Esophagus squamous epithelium (tissue), 5 donors: ENCODE results near the gene MYPN. TPM values are rescaled to one million over a fixed set of nuclear protein-coding genes. Genes with fewer than 3 reads are reported as not detected.

Source experiments
- DNase-seq: peaks from one replicate; lab custom pipeline; 2025; lab: John Stamatoyannopoulos, UW
- H3K27ac ChIP-seq, 4 donors: fragments of 200-600 bp; sonication (generic); one replicate each; pipeline ENCODE4 v1.5.1; 2016 to 2019; ENCODE audit warnings: mild to moderate bottlenecking in 1 of 4
- H3K27me3 ChIP-seq, 4 donors: fragments of 200-600 bp; sonication (generic); 1 replicate in 3 of 4; 2 replicates in 1 of 4; pipeline versions ENCODE4 v1.5.1 to v1.6.0; 2017 to 2021; ENCODE audit warnings: antibody characterized with exemption in 1 of 4
- H3K36me3 ChIP-seq, 3 donors: fragments of 200-600 bp; sonication (generic); one replicate each; pipeline ENCODE4 v1.5.1; 2016 to 2019
- H3K4me1 ChIP-seq, 3 donors: fragments of 200-600 bp; sonication (generic); one replicate each; pipeline ENCODE4 v1.5.1; 2017 to 2019
- H3K4me3 ChIP-seq, 4 donors: fragments of 200-600 bp; sonication (generic); 1 replicate in 3 of 4; 2 replicates in 1 of 4; pipeline ENCODE4 v1.5.1; 2016 to 2019; ENCODE audit warnings: mild to moderate bottlenecking in 2 of 4, moderate library complexity in 1 of 4
- H3K9me3 ChIP-seq, 3 donors: fragments of 200-600 bp; sonication (generic); one replicate each; pipeline ENCODE4 v1.5.1; 2016 to 2019
- CTCF ChIP-seq, 6 experiments: fragments of 450-650 bp in 4 of 6; fragments of 200-600 bp in 2 of 6; sonication (generic) in 2 of 6; IDR thresholded peaks; one replicate each; pipeline ENCODE4 v1.5.1; 2016 to 2019; ENCODE audit warnings: antibody characterized with exemption in 6 of 6, mild to moderate bottlenecking in 4 of 6, moderate library complexity in 4 of 6
- POLR2A ChIP-seq, 4 donors: fragments of 450-650 bp; IDR thresholded peaks; one replicate each; pipeline ENCODE4 v1.6.1; 2017; ENCODE audit warnings: antibody characterized with exemption in 4 of 4, mild to moderate bottlenecking in 4 of 4, moderate library complexity in 3 of 4
- WGBS, 2 donors: methylation state at CpG; one replicate each; pipeline ENCODE4 v1.1.5; 2018; 5-methylcytosine and 5-hydroxymethylcytosine counted together
- intact Hi-C: fragments of 100-400 bp; cut with DNase I; formaldehyde crosslinking; loops from one replicate; pipeline ENCODE4 v1.15.0; 2022
- total RNA-seq, 4 donors: library from RNA; depleted of rRNA; stranded (reverse); fragments of >200 nt; gene quantifications; one replicate each; pipeline ENCODE4 v1.1.0, GENCODE V29; 2016
- donor health status: DM: yes; HTN: yes; CAD: no.

The MYPN gene
- total RNA-seq, 4 donors from 2014 or later: not detected

DNA sequence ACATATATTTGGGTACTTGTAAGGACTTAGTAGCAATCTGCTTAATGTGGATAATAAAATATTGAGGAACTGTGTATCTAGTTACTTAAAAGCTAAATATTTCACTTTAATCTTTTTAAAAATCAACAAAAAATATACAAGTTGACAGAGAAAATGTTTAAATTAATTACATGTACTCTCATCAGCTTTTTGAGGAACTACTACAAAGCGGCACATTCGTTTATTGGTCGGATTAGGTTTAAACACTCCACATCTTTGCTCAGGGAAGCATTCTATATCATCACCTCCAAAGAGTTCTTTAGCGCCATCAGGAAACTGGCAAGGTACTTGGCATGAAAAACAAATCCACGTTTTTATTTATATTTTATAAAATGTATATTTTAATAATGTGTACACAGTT is 121.0 kb downstream of the MYPN start:
- Histone ChIP-seq H3K4me3 (no peak overlapping the region), H3K36me3 (no peaks in the 10 kb centered on the region), H3K9me3 (no peaks in the 10 kb centered on the region), H3K27me3 (peaks cover 0 to 27% (median 0%) of the 10 kb centered on the region in 4 donors), H3K4me1 (peaks cover 0 to 15% (median 3%) of the 10 kb centered on the region in 3 donors), H3K27ac (no peak overlapping the region)
- WGBS, 2 donors: 76 to 78% methylated on average over 5 of the region's 5 CpGs
- no peak for TF ChIP-seq POLR2A (IDR thresholded peaks at IDR 0.05)
- TF ChIP-seq CTCF (IDR thresholded peaks at IDR 0.05): no peak
- no peak for DNase-seq
- intact Hi-C loops: no loop called here

DNA sequence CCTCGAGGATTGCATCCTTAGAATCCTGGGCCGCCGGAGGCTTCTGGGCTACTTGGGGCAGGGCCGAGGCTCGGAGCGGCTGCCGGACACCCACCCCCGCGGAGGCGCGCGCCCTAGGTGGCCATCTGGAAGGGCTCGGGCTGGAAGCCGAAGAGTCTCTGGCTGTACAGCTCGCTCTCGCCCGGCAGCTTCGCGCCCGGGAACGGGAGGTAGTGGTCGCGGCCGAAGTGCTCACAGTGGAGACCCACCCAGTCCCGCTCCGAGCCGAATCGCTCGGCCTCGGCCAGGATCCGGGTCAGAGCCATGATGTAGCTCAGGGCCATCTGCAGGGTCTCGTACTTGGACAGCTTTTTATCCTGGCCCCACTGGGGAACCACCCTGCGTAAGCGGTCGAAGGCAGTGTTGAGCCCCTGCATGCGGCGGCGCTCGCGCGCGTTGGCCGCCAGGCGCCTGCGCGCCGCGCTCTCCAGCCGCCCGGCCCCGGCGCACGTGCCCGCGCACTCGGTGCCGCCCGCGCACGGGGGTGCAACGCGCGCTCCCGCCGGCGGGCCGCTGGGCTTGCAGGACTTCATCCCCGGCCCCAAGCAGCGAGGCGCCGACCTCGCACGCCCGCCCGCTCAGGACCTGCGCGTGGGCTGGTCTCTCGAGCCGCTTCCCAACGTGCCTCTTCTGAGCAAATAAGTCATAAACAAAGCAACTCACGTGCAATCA is 122.0 kb downstream of the MYPN start:
- TF ChIP-seq CTCF (IDR thresholded peaks at IDR 0.05) (peak in 1 of 6 experiments; percentile 22), POLR2A (IDR thresholded peaks at IDR 0.05) (no peak)
- Histone ChIP-seq H3K4me1 (peaks cover 0 to 15% (median 3%) of the 10 kb centered on the region in 3 donors), H3K9me3 (no peaks in the 10 kb centered on the region), H3K27ac (peak overlapping the region in 3 of 4 donors; percentile 53 to 77 (median 68)), H3K27me3 (peaks cover 0 to 27% (median 0%) of the 10 kb centered on the region in 4 donors), H3K4me3 (peak overlapping the region; percentile 42 to 81 (median 60)), H3K36me3 (no peaks in the 10 kb centered on the region)
- DNase-seq: no peak
- WGBS, 2 donors: 1% methylated on average over 16 of the region's 81 CpGs
- intact Hi-C loops: no loop called here

DNA sequence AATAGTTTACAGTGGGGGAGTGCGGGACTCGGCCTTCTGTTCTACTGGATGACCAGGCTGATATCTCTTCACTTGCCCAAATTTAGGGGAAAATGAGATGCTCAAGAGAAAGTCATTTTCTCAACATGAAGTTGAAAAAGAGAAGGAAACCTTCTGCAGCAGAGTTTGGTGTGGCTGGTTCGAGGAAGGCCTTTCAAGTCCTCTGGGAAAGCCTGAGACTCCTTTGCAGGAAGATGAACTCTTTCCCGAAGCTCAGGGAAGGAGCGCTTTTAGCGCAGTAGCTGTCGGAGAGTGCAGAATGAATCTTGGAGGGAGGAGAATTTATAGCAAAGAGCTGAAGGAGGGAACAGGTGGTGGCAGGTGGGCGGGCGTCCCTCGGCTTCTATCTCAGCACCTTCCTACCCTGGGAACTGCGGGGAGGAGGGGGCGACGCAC is 122.5 kb downstream of the MYPN start, which contains the start of gene ATOH7:
Gene ATOH7, minus strand, starts transcription at position 297 of the 435 bp plus-strand sequence. CDS start 436 bp downstream, outside the sequence.
- peaks cover 0 to 27% (median 0%) of the 10 kb centered on the region in 4 donors for H3K27me3 ChIP-seq
- WGBS, 2 donors: 42 to 55% methylated on average over 2 to 13 of the region's 13 CpGs
- H3K36me3 ChIP-seq: no peaks in the 10 kb centered on the region
- peak within 1 kb of the TSS; percentile 42 to 81 (median 60) for H3K4me3 ChIP-seq
- no peaks in the 10 kb centered on the region for H3K9me3 ChIP-seq
- intact Hi-C loops: no loop called here
- peak within 1 kb of the TSS in 3 of 4 donors; percentile 53 to 77 (median 68) for H3K27ac ChIP-seq
- H3K4me1 ChIP-seq: peaks cover 0 to 15% (median 3%) of the 10 kb centered on the region in 3 donors
- TF ChIP-seq POLR2A (IDR thresholded peaks at IDR 0.05) (no peak), CTCF (IDR thresholded peaks at IDR 0.05) (no peak)
- DNase-seq: no peak

DNA sequence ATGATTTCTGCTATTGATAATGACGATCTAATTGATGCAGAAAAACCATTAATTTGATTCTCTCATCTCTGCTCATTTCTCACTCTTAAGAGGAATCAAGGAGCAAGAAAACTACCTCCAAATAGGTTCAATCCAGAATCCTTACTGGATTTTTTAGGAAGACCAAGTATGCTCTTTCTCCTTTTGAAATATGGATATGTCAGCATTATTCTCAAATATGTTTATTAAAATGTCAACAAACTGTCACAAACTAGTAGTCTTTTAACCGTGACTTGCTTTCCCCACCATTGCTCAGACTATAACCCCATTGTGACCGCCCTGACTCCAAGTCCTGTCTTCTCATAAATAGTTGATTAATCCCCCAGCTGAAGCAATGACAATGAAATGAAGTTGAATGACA is 123.8 kb downstream of the MYPN start:
- no peak overlapping the region for H3K4me3 ChIP-seq
- intact Hi-C loops: no loop called here
- no peak for TF ChIP-seq CTCF (IDR thresholded peaks at IDR 0.05)
- no peak for TF ChIP-seq POLR2A (IDR thresholded peaks at IDR 0.05)
- H3K36me3 ChIP-seq: no peaks in the 10 kb centered on the region
- 79 to 80% methylated on average over 3 of the region's 3 CpGs for WGBS, 2 donors
- no peak for DNase-seq
- no peaks in the 10 kb centered on the region for H3K9me3 ChIP-seq
- H3K4me1 ChIP-seq: peaks cover 0 to 15% (median 3%) of the 10 kb centered on the region in 3 donors
- H3K27ac ChIP-seq: no peak overlapping the region
- peaks cover 0 to 27% (median 0%) of the 10 kb centered on the region in 4 donors for H3K27me3 ChIP-seq

- Histone ChIP-seq H3K4me1 (peaks cover 0 to 15% (median 3%) of the 10 kb centered on the region in 3 donors), H3K36me3 (no peaks in the 10 kb centered on the region), H3K4me3 (no peak overlapping the region), H3K9me3 (no peaks in the 10 kb centered on the region), H3K27me3 (peaks cover 0 to 20% (median 0%) of the 10 kb centered on the region in 4 donors), H3K27ac (no peak overlapping the region)
- intact Hi-C loops: no loop called here
- no peak for DNase-seq
- no peak for TF ChIP-seq CTCF (IDR thresholded peaks at IDR 0.05)
- no peak for TF ChIP-seq POLR2A (IDR thresholded peaks at IDR 0.05)
- 29 to 34% methylated on average over 2 of the region's 2 CpGs for WGBS, 2 donors
Observed at GRCh38 chr10:68235111-68235510, 125.8 kb downstream of the MYPN start.
